Measurements from ENCODE around the gene TRAPPC11. TPM values are rescaled to one million over a fixed set of nuclear protein-coding genes. Genes with fewer than 3 reads are reported as not detected.

TRAPPC11 gene
- total and polyA plus RNA-seq, 2 of the 4 experiments (the other 2 are of a cell fraction), result 25.3 to 56.8 TPM

DNA sequence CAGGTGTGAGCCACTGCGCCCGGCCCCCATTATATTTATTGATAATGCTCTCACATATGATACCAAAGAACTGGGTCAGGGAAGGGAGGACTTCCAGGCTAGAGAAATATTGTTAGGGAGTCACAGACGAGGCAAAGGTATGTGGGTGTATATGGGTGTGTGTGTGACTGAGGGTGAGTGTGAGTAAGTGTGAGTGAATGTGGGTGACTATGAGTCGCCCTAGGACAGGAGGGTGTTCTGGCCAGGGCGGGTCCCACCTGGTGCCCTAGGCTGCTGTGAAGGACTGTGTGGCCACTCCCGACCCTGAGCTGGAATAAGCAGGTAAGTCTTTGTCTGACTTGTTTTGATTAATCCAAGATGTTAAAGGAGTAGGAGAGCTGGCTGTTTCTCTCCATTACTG, 34.5 kb upstream of the TRAPPC11 start:
- Histone ChIP-seq H3K36me3 (ENCODE audit: control insufficient read depth, insufficient read depth, low read length) (no peaks in the 10 kb centered on the region), H2BK5ac (ENCODE audit: low read depth, low read length, poor library complexity, severe bottlenecking) (no peak overlapping the region), H3K23ac (ENCODE audit: low read depth, low read length) (no peak overlapping the region), H3K9me3 (ENCODE audit: control insufficient read depth, insufficient read depth, low read length) (no peaks in the 10 kb centered on the region), H3K4me1 (ENCODE audit: control insufficient read depth, insufficient read depth, low read length) (no peaks in the 10 kb centered on the region), H3K4ac (ENCODE audit: low read depth, low read length) (no peak overlapping the region), H3K9me1 (ENCODE audit: insufficient read depth, low read length) (no peaks in the 10 kb centered on the region), H3K56ac (ENCODE audit: extremely low read depth, insufficient read depth, low read length) (no peak overlapping the region), H3K27me3 (ENCODE audit: control insufficient read depth, insufficient read depth, low read length) (no peaks in the 10 kb centered on the region), H2BK15ac (ENCODE audit: low read depth, low read length) (no peak overlapping the region), H4K20me1 (ENCODE audit: insufficient read depth, low read length) (no peaks in the 10 kb centered on the region), H3K27ac (ENCODE audit: insufficient read depth, low read length) (no peak overlapping the region), H2BK20ac (ENCODE audit: low read depth, low read length) (no peak overlapping the region), H3K9ac (ENCODE audit: low read depth, low read length) (no peak overlapping the region), H3K18ac (ENCODE audit: low read depth, low read length) (no peak overlapping the region), H4K8ac (ENCODE audit: low read depth in 2 of 2, low read length in 2 of 2) (no peak overlapping the region), H4K5ac (ENCODE audit: low read depth, low read length) (no peak overlapping the region), H3K14ac (replicated peaks; ENCODE audit: low read depth, low read length) (no peak overlapping the region), H3K4me2 (ENCODE audit: low read depth, low read length) (no peak overlapping the region), H2AK5ac (ENCODE audit: low read depth, low read length) (no peak overlapping the region), H2AK9ac (replicated peaks; ENCODE audit: low read depth, low read length, poor library complexity) (no peak overlapping the region), H4K91ac (ENCODE audit: insufficient read depth, low read depth, low read length) (no peak overlapping the region), H3K79me1 (ENCODE audit: low read depth in 1 of 2, low read length in 2 of 2) (no peaks in the 10 kb centered on the region), H2AFZ (replicated peaks; ENCODE audit: low read length, poor library complexity) (no peak overlapping the region), H3K4me3 (ENCODE audit: insufficient read depth, low read depth, low read length) (no peak overlapping the region), H2BK120ac (ENCODE audit: low read depth, low read length) (no peak overlapping the region)
- 54% methylated on average over 2 of the region's 6 CpGs; no CpG with 5 or more reads in 1 of the 2 experiments for WGBS, 2 experiments (ENCODE audit: extremely low coverage in 2 of 2, insufficient read length in 1 of 2)
- POLR2A ChIA-PET (ENCODE audit: unreplicated experiment), result no interaction called here
- no peak for TF ChIP-seq NFE2L2 (IDR thresholded peaks at IDR 0.05; ENCODE audit: low read depth, low read length)
- TF ChIP-seq RCOR1 (IDR thresholded peaks at IDR 0.05; ENCODE audit: insufficient replicate concordance, low read length), result no peak
- TF ChIP-seq MAFK (IDR thresholded peaks at IDR 0.05; ENCODE audit: low read depth, low read length), result no peak
- no peak for TF ChIP-seq MXI1 (IDR thresholded peaks at IDR 0.05; ENCODE audit: borderline replicate concordance, low read depth, low read length)
- no peak for TF ChIP-seq BHLHE40 (IDR thresholded peaks at IDR 0.05; ENCODE audit: low read depth, low read length)
- TF ChIP-seq, protein P1, sequence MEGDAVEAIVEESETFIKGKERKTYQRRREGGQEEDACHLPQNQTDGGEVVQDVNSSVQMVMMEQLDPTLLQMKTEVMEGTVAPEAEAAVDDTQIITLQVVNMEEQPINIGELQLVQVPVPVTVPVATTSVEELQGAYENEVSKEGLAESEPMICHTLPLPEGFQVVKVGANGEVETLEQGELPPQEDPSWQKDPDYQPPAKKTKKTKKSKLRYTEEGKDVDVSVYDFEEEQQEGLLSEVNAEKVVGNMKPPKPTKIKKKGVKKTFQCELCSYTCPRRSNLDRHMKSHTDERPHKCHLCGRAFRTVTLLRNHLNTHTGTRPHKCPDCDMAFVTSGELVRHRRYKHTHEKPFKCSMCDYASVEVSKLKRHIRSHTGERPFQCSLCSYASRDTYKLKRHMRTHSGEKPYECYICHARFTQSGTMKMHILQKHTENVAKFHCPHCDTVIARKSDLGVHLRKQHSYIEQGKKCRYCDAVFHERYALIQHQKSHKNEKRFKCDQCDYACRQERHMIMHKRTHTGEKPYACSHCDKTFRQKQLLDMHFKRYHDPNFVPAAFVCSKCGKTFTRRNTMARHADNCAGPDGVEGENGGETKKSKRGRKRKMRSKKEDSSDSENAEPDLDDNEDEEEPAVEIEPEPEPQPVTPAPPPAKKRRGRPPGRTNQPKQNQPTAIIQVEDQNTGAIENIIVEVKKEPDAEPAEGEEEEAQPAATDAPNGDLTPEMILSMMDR (conservative IDR thresholded peaks at IDR 0.05; ENCODE audit: low read depth, low read length), result no peak
- TF ChIP-seq MAZ (IDR thresholded peaks at IDR 0.05; ENCODE audit: borderline replicate concordance, low read depth, low read length), result no peak
- no peak for TF ChIP-seq FOS (IDR thresholded peaks at IDR 0.05; ENCODE audit: low read depth, low read length)
- TF ChIP-seq, protein P2, sequence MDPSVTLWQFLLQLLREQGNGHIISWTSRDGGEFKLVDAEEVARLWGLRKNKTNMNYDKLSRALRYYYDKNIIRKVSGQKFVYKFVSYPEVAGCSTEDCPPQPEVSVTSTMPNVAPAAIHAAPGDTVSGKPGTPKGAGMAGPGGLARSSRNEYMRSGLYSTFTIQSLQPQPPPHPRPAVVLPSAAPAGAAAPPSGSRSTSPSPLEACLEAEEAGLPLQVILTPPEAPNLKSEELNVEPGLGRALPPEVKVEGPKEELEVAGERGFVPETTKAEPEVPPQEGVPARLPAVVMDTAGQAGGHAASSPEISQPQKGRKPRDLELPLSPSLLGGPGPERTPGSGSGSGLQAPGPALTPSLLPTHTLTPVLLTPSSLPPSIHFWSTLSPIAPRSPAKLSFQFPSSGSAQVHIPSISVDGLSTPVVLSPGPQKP (IDR thresholded peaks at IDR 0.05; ENCODE audit: borderline replicate concordance, low read depth, low read length), result no peak
- TF ChIP-seq RAD21 (IDR thresholded peaks at IDR 0.05; ENCODE audit: low read length), result no peak
- TF ChIP-seq CHD1 (IDR thresholded peaks at IDR 0.05; ENCODE audit: low read depth, low read length), result no peak
- TF ChIP-seq SMC3 (IDR thresholded peaks at IDR 0.05; ENCODE audit: low read depth, low read length), result no peak
- TF ChIP-seq RFX5 (IDR thresholded peaks at IDR 0.05; ENCODE audit: low read depth, low read length), result no peak
- no peak for TF ChIP-seq POLR2A (IDR thresholded peaks at IDR 0.05; ENCODE audit: low read depth, low read length)
- TF ChIP-seq CEBPB (IDR thresholded peaks at IDR 0.05; ENCODE audit: low read depth, low read length), result no peak
- dilution Hi-C loops (cut with HindIII; ENCODE audit: low sequenced_read_pairs, unreplicated experiment) (no loop called here), in situ Hi-C loops (cut with MboI; ENCODE audit: low sequenced_read_pairs) (no loop called here), intact Hi-C loops (cut with micrococcal nuclease) (no loop called here)
- CTCF ChIA-PET, result no interaction called here
- no peak for ATAC-seq (ENCODE audit: low read depth)
- BruUV-seq (replicated peaks), result no TSS peak
- no peak for DNase-seq
